ENCODE measurements around the gene MRPS31. TPM values are rescaled to one million over a fixed set of nuclear protein-coding genes. Genes with fewer than 3 reads are reported as not detected.
"Not testable (repeated sequence)": the region's sequence is repeated elsewhere in the genome, so short reads cannot be mapped to it uniquely, and the experiment has no call there.

The MRPS31 gene
- total and polyA plus RNA-seq, 2 donors from 2014 or later: 24.3 to 47.3 TPM

GRCh38 chr13:40789275-40790153 is 18.5 kb upstream of the MRPS31 start, which contains the start of gene SLC25A15:
SLC25A15 (plus strand) TSS chr13:40789611; CDS start chr13:40793227, 3,616 bp downstream.
- FAIRE-seq (no peak), DNase-seq (peak; percentile 85 to 93 (median 90))
- H3K4me1 ChIP-seq (ENCODE audit: control insufficient read depth in 2 of 3, insufficient read depth in 2 of 3, low read depth in 1 of 3, low read length in 3 of 3): peaks cover 0 to 2% (median under 1%) of the 10 kb centered on the region in 3 donors
- H3K36me3 ChIP-seq (ENCODE audit: control insufficient read depth in 2 of 3, insufficient read depth in 3 of 3, low read length in 3 of 3): peaks cover 0 to 4% (median 0%) of the 10 kb centered on the region in 3 donors
- H3K27ac ChIP-seq (ENCODE audit: low read depth in 2 of 2, low read length in 2 of 2): peak within 1 kb of the TSS; percentile 80 to 85
- no peaks in the 10 kb centered on the region for H3K9me3 ChIP-seq (ENCODE audit: control insufficient read depth in 2 of 3, insufficient read depth in 1 of 3, low read length in 3 of 3)
- peak; percentile 19 for TF ChIP-seq CTCF (IDR thresholded peaks at IDR 0.05; ENCODE audit: borderline replicate concordance, extremely low read depth, insufficient read depth)
- intact Hi-C loops (cut with DNase I): no loop called here
- peak within 1 kb of the TSS; percentile 63 to 69 (median 64) for H3K4me3 ChIP-seq (ENCODE audit: low read length in 3 of 3)
- H3K27me3 ChIP-seq (ENCODE audit: control insufficient read depth, insufficient read depth, low read length): no peaks in the 10 kb centered on the region
- peak within 1 kb of the TSS; percentile 44 to 78 (median 49) for H3K9ac ChIP-seq (ENCODE audit: low read length in 3 of 3)

- peak overlapping the region; percentile 80 to 85 for H3K27ac ChIP-seq (ENCODE audit: low read depth in 2 of 2, low read length in 2 of 2)
These were observed 17.7 kb upstream of the MRPS31 start for GRCh38 chr13:40788540-40789274.

GRCh38 chr13:40787062-40787461 is 16.1 kb upstream of the MRPS31 start:
- H3K4me3 ChIP-seq (ENCODE audit: low read length in 3 of 3): no peak overlapping the region
- H3K9me3 ChIP-seq (ENCODE audit: control insufficient read depth in 2 of 3, insufficient read depth in 1 of 3, low read length in 3 of 3): no peaks in the 10 kb centered on the region
- peaks cover 0 to 2% (median 0%) of the 10 kb centered on the region in 3 donors for H3K4me1 ChIP-seq (ENCODE audit: control insufficient read depth in 2 of 3, insufficient read depth in 2 of 3, low read depth in 1 of 3, low read length in 3 of 3)
- DNase-seq: no peak
- TF ChIP-seq CTCF (IDR thresholded peaks at IDR 0.05; ENCODE audit: borderline replicate concordance, extremely low read depth, insufficient read depth): no peak
- no peak for FAIRE-seq
- H3K36me3 ChIP-seq (ENCODE audit: control insufficient read depth in 2 of 3, insufficient read depth in 3 of 3, low read length in 3 of 3): no peaks in the 10 kb centered on the region
- H3K9ac ChIP-seq (ENCODE audit: low read length in 3 of 3): no peak overlapping the region
- intact Hi-C loops (cut with DNase I): no loop called here
- H3K27me3 ChIP-seq (ENCODE audit: control insufficient read depth, insufficient read depth, low read length): no peaks in the 10 kb centered on the region
- H3K27ac ChIP-seq (ENCODE audit: low read depth in 2 of 2, low read length in 2 of 2): no peak overlapping the region

More at GRCh38 chr13:40788540-40789274, 17.7 kb upstream of the MRPS31 start:
- intact Hi-C loops (cut with DNase I); H3K36me3 ChIP-seq (ENCODE audit: control insufficient read depth in 2 of 3, insufficient read depth in 3 of 3, low read length in 3 of 3); H3K27me3 ChIP-seq (ENCODE audit: control insufficient read depth, insufficient read depth, low read length); FAIRE-seq; DNase-seq; H3K4me1 ChIP-seq (ENCODE audit: control insufficient read depth in 2 of 3, insufficient read depth in 2 of 3, low read depth in 1 of 3, low read length in 3 of 3); H3K9me3 ChIP-seq (ENCODE audit: control insufficient read depth in 2 of 3, insufficient read depth in 1 of 3, low read length in 3 of 3): not testable (repeated sequence)
- H3K4me3 ChIP-seq (ENCODE audit: low read length in 3 of 3): peak overlapping the region; percentile 63 to 69 (median 64)
- H3K9ac ChIP-seq (ENCODE audit: low read length in 3 of 3): peak overlapping the region in 2 of 3 donors; percentile 44 to 58

GRCh38 chr13:40786568-40786996 is 15.6 kb upstream of the MRPS31 start:
- no peak for DNase-seq
- intact Hi-C loops (cut with DNase I): no loop called here
- no peaks in the 10 kb centered on the region for H3K9me3 ChIP-seq (ENCODE audit: control insufficient read depth in 2 of 3, insufficient read depth in 1 of 3, low read length in 3 of 3)
- H3K36me3 ChIP-seq (ENCODE audit: control insufficient read depth in 2 of 3, insufficient read depth in 3 of 3, low read length in 3 of 3): no peaks in the 10 kb centered on the region
- no peak for FAIRE-seq
- H3K4me3 ChIP-seq (ENCODE audit: low read length in 3 of 3): no peak overlapping the region
- no peaks in the 10 kb centered on the region for H3K27me3 ChIP-seq (ENCODE audit: control insufficient read depth, insufficient read depth, low read length)
- peaks cover 0 to 2% (median 0%) of the 10 kb centered on the region in 3 donors for H3K4me1 ChIP-seq (ENCODE audit: control insufficient read depth in 2 of 3, insufficient read depth in 2 of 3, low read depth in 1 of 3, low read length in 3 of 3)
- TF ChIP-seq CTCF (IDR thresholded peaks at IDR 0.05; ENCODE audit: borderline replicate concordance, extremely low read depth, insufficient read depth): no peak
- H3K27ac ChIP-seq (ENCODE audit: low read depth in 2 of 2, low read length in 2 of 2): no peak overlapping the region
- H3K9ac ChIP-seq (ENCODE audit: low read length in 3 of 3): no peak overlapping the region
